Tibial nerve (tissue), 4 donors: ENCODE measurements around the gene LYPD8.

Experiments
- EP300 ChIP-seq, 2 donors: sonication (generic); formaldehyde crosslinking; IDR thresholded peaks; one replicate each; pipeline ENCODE4 v1.6.1; 2017; ENCODE audit warnings: antibody characterized with exemption in 2 of 2, mild to moderate bottlenecking in 1 of 2
- POLR2A ChIP-seq, 2 donors: fragments of 450-650 bp; IDR thresholded peaks; one replicate each; pipeline ENCODE4 v1.6.1; 2017; ENCODE audit warnings: antibody characterized with exemption in 2 of 2, mild to moderate bottlenecking in 2 of 2, moderate library complexity in 2 of 2
- TF ChIP-seq, protein P1 (sequence below), 5 experiments: fragments of 200-600 bp in 3 of 5; fragments of 450-650 bp in 2 of 5; sonication (generic) in 3 of 5; IDR thresholded peaks; one replicate each; pipeline ENCODE4 v1.5.1; 2016 to 2019; ENCODE audit warnings: antibody characterized with exemption in 5 of 5, mild to moderate bottlenecking in 3 of 5, moderate library complexity in 2 of 5

DNA sequence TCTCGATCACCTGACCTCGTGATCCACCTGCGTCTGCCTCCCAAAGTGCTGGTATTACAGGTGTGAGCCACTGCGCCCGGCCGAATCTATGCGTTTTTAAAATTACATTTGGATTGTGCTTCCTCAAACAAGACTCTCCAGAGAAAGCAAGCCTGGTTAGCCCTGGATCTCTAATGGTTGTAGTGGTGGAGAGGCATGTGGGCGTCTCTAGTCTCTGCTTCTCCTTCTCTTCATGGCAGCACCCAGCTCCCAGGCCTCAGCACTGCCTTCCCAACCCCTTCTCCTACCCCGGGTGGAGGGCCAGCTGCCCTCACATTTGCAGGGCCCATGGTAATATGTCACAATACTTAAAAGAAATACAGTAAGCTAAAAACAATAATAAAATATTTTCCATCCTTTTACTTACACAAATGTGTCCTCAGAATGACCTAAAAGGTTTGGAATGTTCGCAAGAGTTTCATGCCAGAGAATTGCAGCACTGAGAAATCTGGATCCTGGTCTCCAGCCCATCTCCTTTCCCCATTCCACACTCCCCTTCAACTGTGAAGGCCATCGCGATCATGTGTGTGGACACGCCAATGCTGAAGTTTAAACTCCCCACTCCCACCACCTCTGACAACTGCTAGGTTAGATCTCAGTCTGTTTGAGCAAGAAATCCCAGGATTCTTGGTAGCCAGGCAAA, 60.0 kb downstream of the LYPD8 start:
- TF ChIP-seq EP300 (IDR thresholded peaks at IDR 0.05) (no peak), POLR2A (IDR thresholded peaks at IDR 0.05) (no peak)
- TF ChIP-seq, protein P1, sequence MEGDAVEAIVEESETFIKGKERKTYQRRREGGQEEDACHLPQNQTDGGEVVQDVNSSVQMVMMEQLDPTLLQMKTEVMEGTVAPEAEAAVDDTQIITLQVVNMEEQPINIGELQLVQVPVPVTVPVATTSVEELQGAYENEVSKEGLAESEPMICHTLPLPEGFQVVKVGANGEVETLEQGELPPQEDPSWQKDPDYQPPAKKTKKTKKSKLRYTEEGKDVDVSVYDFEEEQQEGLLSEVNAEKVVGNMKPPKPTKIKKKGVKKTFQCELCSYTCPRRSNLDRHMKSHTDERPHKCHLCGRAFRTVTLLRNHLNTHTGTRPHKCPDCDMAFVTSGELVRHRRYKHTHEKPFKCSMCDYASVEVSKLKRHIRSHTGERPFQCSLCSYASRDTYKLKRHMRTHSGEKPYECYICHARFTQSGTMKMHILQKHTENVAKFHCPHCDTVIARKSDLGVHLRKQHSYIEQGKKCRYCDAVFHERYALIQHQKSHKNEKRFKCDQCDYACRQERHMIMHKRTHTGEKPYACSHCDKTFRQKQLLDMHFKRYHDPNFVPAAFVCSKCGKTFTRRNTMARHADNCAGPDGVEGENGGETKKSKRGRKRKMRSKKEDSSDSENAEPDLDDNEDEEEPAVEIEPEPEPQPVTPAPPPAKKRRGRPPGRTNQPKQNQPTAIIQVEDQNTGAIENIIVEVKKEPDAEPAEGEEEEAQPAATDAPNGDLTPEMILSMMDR (IDR thresholded peaks at IDR 0.05), result no peak
